ENCODE results near the gene KLK3. TPM values are rescaled to one million over a fixed set of nuclear protein-coding genes. Genes with fewer than 3 reads are reported as not detected.

The KLK3 gene
- total RNA-seq, 1 donor from 2014 or later, result not detected

DNA sequence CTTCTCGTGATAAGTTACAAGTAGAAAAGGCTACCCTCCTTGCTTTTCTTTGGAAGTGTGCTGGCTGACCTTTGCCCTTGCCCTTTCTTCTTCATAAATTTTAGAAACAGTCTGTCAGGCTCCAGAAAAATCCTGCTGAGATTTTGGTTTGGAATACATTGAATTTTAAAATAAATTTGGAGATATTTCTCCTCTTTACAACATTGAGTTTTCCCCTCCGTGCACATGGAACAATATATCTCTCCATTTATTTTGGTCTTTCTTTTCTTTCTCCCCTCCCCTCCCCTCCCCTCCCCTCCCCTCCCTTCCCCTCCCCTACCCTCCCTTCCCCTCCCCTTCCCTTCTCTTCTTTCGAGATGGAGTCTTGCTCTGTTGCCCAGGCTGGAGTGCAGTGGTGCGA lies 47.9 kb downstream of the KLK3 start:
- Mint-ChIP-seq H3K9me3 (ENCODE audit: low read depth) (no peaks in the 10 kb centered on the region), H3K27ac (no peak overlapping the region), H3K4me1 (ENCODE audit: low read depth) (no peaks in the 10 kb centered on the region), H3K4me3 (ENCODE audit: low read depth) (no peak overlapping the region), H3K27me3 (peaks cover 51% of the 10 kb centered on the region), H3K36me3 (ENCODE audit: insufficient read depth) (no peaks in the 10 kb centered on the region)
- no peak for DNase-seq (ENCODE audit: low spot score, unreplicated experiment)
- TF ChIP-seq, protein P1, sequence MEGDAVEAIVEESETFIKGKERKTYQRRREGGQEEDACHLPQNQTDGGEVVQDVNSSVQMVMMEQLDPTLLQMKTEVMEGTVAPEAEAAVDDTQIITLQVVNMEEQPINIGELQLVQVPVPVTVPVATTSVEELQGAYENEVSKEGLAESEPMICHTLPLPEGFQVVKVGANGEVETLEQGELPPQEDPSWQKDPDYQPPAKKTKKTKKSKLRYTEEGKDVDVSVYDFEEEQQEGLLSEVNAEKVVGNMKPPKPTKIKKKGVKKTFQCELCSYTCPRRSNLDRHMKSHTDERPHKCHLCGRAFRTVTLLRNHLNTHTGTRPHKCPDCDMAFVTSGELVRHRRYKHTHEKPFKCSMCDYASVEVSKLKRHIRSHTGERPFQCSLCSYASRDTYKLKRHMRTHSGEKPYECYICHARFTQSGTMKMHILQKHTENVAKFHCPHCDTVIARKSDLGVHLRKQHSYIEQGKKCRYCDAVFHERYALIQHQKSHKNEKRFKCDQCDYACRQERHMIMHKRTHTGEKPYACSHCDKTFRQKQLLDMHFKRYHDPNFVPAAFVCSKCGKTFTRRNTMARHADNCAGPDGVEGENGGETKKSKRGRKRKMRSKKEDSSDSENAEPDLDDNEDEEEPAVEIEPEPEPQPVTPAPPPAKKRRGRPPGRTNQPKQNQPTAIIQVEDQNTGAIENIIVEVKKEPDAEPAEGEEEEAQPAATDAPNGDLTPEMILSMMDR (IDR thresholded peaks at IDR 0.05; ENCODE audit: unreplicated experiment), result no peak

DNA sequence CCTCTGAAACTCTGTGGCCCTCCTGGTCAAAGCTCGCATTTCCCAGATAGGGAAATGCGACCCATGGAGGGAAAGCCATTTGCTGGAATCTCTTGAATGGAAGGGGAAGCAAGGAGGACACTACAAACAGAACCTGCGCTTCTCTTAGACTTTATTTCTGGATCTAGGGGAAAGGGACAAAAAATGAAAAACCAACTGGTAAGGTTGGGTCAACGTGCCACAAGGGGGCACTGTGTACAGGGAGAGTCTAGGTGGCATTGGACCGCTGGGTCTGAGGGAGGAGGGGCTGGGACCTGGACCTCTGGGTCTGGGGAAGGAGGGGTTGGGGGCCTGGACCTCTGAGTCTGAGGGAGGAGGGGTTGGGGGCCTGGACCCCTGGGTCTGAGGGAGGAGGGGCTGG lies 51.5 kb downstream of the KLK3 start:
- H3K9me3 Mint-ChIP-seq (ENCODE audit: low read depth), result no peaks in the 10 kb centered on the region
- no peak overlapping the region for H3K27ac Mint-ChIP-seq
- H3K27me3 Mint-ChIP-seq, result peaks cover 62% of the 10 kb centered on the region
- H3K4me3 Mint-ChIP-seq (ENCODE audit: low read depth), result no peak overlapping the region
- DNase-seq (ENCODE audit: low spot score, unreplicated experiment), result peak; percentile 26
- peaks cover 1% of the 10 kb centered on the region for H3K4me1 Mint-ChIP-seq (ENCODE audit: low read depth)
- H3K36me3 Mint-ChIP-seq (ENCODE audit: insufficient read depth), result no peaks in the 10 kb centered on the region
- TF ChIP-seq, protein P1 (IDR thresholded peaks at IDR 0.05; ENCODE audit: unreplicated experiment), result peak; percentile 58

DNA sequence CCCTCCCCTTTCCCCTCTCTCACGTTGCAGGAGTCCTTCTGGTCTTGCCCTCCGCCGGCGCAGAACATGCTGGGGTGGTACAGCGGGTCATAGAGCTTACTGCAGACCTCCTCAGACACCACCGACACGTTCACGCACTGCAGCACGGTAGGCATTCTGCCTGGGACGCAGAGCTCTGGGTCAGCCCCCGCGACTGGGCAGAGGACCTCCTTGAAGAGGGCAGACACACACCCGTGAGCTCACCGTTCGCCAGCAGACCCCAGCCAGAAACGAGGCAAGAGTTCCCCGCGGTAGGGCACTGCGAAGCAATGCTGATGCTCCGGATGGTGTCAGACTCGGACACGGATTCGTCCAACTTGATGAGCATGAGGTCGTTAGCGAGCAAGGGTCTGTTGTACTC lies 53.6 kb downstream of the KLK3 start:
- Mint-ChIP-seq H3K4me3 (ENCODE audit: low read depth) (no peak overlapping the region), H3K27ac (no peak overlapping the region), H3K27me3 (peaks cover 58% of the 10 kb centered on the region), H3K4me1 (ENCODE audit: low read depth) (peaks cover 1% of the 10 kb centered on the region), H3K36me3 (ENCODE audit: insufficient read depth) (no peaks in the 10 kb centered on the region), H3K9me3 (ENCODE audit: low read depth) (no peaks in the 10 kb centered on the region)
- TF ChIP-seq, protein P1 (IDR thresholded peaks at IDR 0.05; ENCODE audit: unreplicated experiment), result no peak
- DNase-seq (ENCODE audit: low spot score, unreplicated experiment), result no peak

DNA sequence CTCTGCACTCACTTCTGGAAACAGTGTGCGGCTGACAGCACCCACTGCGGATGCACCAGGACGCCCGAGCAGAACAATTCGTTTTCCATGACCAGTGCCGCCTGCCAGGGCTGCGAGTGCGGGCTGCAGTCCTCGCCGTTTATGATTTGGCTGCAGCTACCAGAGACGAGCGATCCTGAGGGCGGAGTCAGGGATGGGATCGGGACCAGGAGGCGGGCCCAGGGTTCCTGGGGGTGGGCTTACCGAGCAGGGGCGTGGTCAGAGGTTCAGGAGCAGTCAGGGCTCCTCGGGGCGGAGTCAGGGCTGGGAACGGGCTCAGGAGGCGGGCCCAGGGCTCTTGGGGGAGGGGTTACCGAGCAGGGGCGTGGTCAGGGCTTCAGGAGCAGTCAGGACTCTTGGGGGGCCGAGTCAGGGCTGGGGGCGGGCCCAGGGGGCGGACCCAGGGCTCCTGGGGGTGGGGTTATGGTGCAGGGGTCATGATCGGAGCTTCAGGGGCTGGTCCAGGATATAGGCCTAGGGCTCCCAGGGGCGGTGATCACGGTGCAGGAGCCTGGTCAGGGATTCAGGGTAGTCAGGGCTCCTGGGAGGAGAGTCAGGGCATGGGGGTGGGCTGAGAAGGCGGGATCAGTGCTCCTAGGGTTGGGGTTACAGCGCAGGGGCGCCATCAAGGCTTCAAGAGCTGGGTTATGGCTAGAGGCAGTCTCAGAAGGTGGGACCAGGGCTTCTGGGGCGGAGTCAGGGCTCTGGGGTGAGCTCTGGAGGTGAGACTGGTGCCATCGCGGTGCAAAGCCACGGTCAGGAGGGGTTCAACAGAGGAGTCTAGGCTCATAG lies 54.7 kb downstream of the KLK3 start:
- no peak overlapping the region for H3K27ac Mint-ChIP-seq
- TF ChIP-seq, protein P1 (IDR thresholded peaks at IDR 0.05; ENCODE audit: unreplicated experiment), result no peak
- peaks cover 58% of the 10 kb centered on the region for H3K27me3 Mint-ChIP-seq
- H3K4me1 Mint-ChIP-seq (ENCODE audit: low read depth), result peaks cover 1% of the 10 kb centered on the region
- no peaks in the 10 kb centered on the region for H3K36me3 Mint-ChIP-seq (ENCODE audit: insufficient read depth)
- H3K9me3 Mint-ChIP-seq (ENCODE audit: low read depth), result no peaks in the 10 kb centered on the region
- peak overlapping the region; percentile 24 for H3K4me3 Mint-ChIP-seq (ENCODE audit: low read depth)
- DNase-seq (ENCODE audit: low spot score, unreplicated experiment), result peak; percentile 63

Other genes with a start within 250 kb of the KLK3 start
- 0.91 and 1.8 TPM in 2 replicates for gene SYT3, start 215.0 kb upstream of the KLK3 start, total RNA-seq
- gene C19orf81, start 205.5 kb upstream of the KLK3 start, total RNA-seq, result 5.6 and 8.6 TPM in 2 replicates
- 0.20 and 0.36 TPM in 2 replicates for gene SHANK1, start 135.1 kb upstream of the KLK3 start, total RNA-seq
- 4.7 and 5.4 TPM in 2 replicates for gene CLEC11A, start 131.6 kb upstream of the KLK3 start, total RNA-seq
- not detected in 2 replicates for gene GPR32, start 84.5 kb upstream of the KLK3 start, total RNA-seq
- not detected in 2 replicates for gene ACP4, start 64.5 kb upstream of the KLK3 start, total RNA-seq
- not detected in 2 replicates for gene KLK1, start 31.1 kb upstream of the KLK3 start, total RNA-seq
- not detected in 2 replicates for gene KLK15, start 21.3 kb upstream of the KLK3 start, total RNA-seq
- gene KLK2, start 18.5 kb downstream of the KLK3 start, total RNA-seq, result not detected in 2 replicates
- not detected in 2 replicates for gene KLK4, start 56.5 kb downstream of the KLK3 start, total RNA-seq
- gene KLK5, start 98.1 kb downstream of the KLK3 start, total RNA-seq, result not detected in 2 replicates
- gene KLK6, start 114.7 kb downstream of the KLK3 start, total RNA-seq, result 0.62 and 1.2 TPM in 2 replicates
- not detected in 2 replicates for gene KLK7, start 129.0 kb downstream of the KLK3 start, total RNA-seq
- not detected in 2 replicates for gene KLK8, start 146.7 kb downstream of the KLK3 start, total RNA-seq
- gene KLK10, start 164.8 kb downstream of the KLK3 start, total RNA-seq, result not detected in 2 replicates
- not detected in 2 replicates for gene KLK11, start 171.7 kb downstream of the KLK3 start, total RNA-seq
- gene KLK12, start 180.1 kb downstream of the KLK3 start, total RNA-seq, result 0.44 and 1.0 TPM in 2 replicates
- 1.1 and 1.6 TPM in 2 replicates for gene KLK13, start 210.2 kb downstream of the KLK3 start, total RNA-seq
- 0.62 and 0.89 TPM in 2 replicates for gene KLK14, start 228.0 kb downstream of the KLK3 start, total RNA-seq